HepG2 (cell line): ENCODE results near the gene PDGFB. TPM values are rescaled to one million over a fixed set of nuclear protein-coding genes. Genes with fewer than 3 reads are reported as not detected.

ENCODE experiments used
- CBFB ChIP-seq: sonication (generic); formaldehyde crosslinking; IDR thresholded peaks from 2 replicates; pipeline ENCODE4 v1.4.0; 2020; ENCODE audit warnings: missing genetic modification reagents
- FOXA1 ChIP-seq, 2 experiments: fragments of 450-650 bp in 1 of 2; sonication (generic) in 1 of 2; formaldehyde crosslinking in 1 of 2; IDR thresholded peaks; 2 replicates each; pipeline versions ENCODE4 v1.4.0 to v1.6.1; 2016 to 2020; ENCODE audit warnings: missing genetic modification reagents in 1 of 2
- KLF11 ChIP-seq: IDR thresholded peaks from 2 replicates; pipeline ENCODE4 v1.6.1; 2016; ENCODE audit warnings: missing compliant biosample characterization
- KLF16 ChIP-seq, 2 experiments: sonication (generic) in 1 of 2; formaldehyde crosslinking in 1 of 2; IDR thresholded peaks; 2 replicates each; pipeline versions ENCODE4 v1.6.1 to v1.8.0; 2016 to 2023; ENCODE audit warnings: missing genetic modification reagents in 2 of 2, missing compliant biosample characterization in 1 of 2
- MIXL1 ChIP-seq: IDR thresholded peaks from 2 replicates; pipeline ENCODE4 v1.6.1; 2016
- PATZ1 ChIP-seq: sonication (generic); formaldehyde crosslinking; IDR thresholded peaks from 2 replicates; pipeline ENCODE4 v1.4.0; 2020; ENCODE audit warnings: missing genetic modification reagents
- SSRP1 ChIP-seq: IDR thresholded peaks from 2 replicates; pipeline ENCODE4 v1.6.1; 2016; ENCODE audit warnings: control low read depth
- SUZ12 ChIP-seq: fragments of 150-350 bp; IDR thresholded peaks from 2 replicates; pipeline ENCODE4 v1.6.1; 2014; ENCODE audit warnings: low read depth, low read length
- ZNF280B ChIP-seq: sonication (generic); formaldehyde crosslinking; IDR thresholded peaks from 2 replicates; pipeline ENCODE4 v1.5.0; 2020; ENCODE audit warnings: missing genetic modification reagents, mild to moderate bottlenecking, borderline replicate concordance
- ZNF441 ChIP-seq: sonication (generic); formaldehyde crosslinking; IDR thresholded peaks from 2 replicates; pipeline ENCODE4 v1.7.0; 2021; ENCODE audit warnings: missing genetic modification reagents, borderline replicate concordance
- ZNF609 ChIP-seq: sonication (generic); formaldehyde crosslinking; IDR thresholded peaks from 2 replicates; pipeline ENCODE4 v1.4.0; 2020; ENCODE audit warnings: mild to moderate bottlenecking, missing genetic modification reagents, borderline replicate concordance
- ZNF704 ChIP-seq: sonication (generic); formaldehyde crosslinking; IDR thresholded peaks from 2 replicates; pipeline ENCODE4 v1.8.1; 2023; ENCODE audit warnings: mild to moderate bottlenecking, inconsistent platforms, moderate library complexity, missing genetic modification reagents, borderline replicate concordance
- ZNF740 ChIP-seq: sonication (generic); formaldehyde crosslinking; IDR thresholded peaks from 2 replicates; pipeline ENCODE4 v1.4.0; 2020; ENCODE audit warnings: missing genetic modification reagents
- ZNF800 ChIP-seq: sonication (generic); formaldehyde crosslinking; IDR thresholded peaks from 2 replicates; pipeline ENCODE4 v1.4.0; 2020; ENCODE audit warnings: missing genetic modification reagents
- ZZZ3 ChIP-seq: sonication (generic); formaldehyde crosslinking; IDR thresholded peaks from 2 replicates; pipeline ENCODE4 v1.4.0; 2020; ENCODE audit warnings: missing genetic modification reagents, mild to moderate bottlenecking, borderline replicate concordance
- polyA plus RNA-seq, 8 experiments: library from polyadenylated mRNA; depleted of rRNA in 3 of 8; stranded (reverse) in 7 of 8; unstranded in 1 of 8; fragments of >200 nt; fragmentation: Illumina TruSeq in 4 of 8; extraction: Trizol in 4 of 8; gene quantifications; 2 replicates each; pipeline versions ENCODE4 v1.2.1 to v1.2.3, GENCODE V29; 2011 to 2016; ENCODE audit warnings: low read depth in 4 of 8, missing spikeins in 1 of 8, mixed read lengths in 1 of 8; ENCODE audit not compliant: insufficient read depth in 1 of 8
- total RNA-seq, 5 experiments: library from RNA; depleted of rRNA; stranded (reverse); fragments of >200 nt; fragmentation: Illumina TruSeq; extraction: Trizol; gene quantifications; 2 replicates each; pipeline ENCODE4 v1.2.3, GENCODE V29; 2016; ENCODE audit warnings: low read depth in 1 of 5

The PDGFB gene
- total and polyA plus RNA-seq, 2 of the 13 experiments (the other 11 are each of a cell fraction or from before 2014, with no cell fraction given), result 1.4 to 10.1 TPM

GRCh38 chr22:39174498-39175352 is 70.1 kb downstream of the PDGFB start (continued):
- TF ChIP-seq CBFB, result no peak; the same call in 1 of the 2 replicates
- TF ChIP-seq PATZ1 (CRISPR knock-in tag), result peak; percentile 98
- no peak for TF ChIP-seq ZNF740 (CRISPR knock-in tag)
- TF ChIP-seq SUZ12, result no peak
- TF ChIP-seq ZNF441 (CRISPR knock-in tag), result no peak
- no peak for TF ChIP-seq ZNF704
- no peak for TF ChIP-seq ZNF280B (CRISPR knock-in tag)
- TF ChIP-seq SSRP1 (CRISPR knock-in tag), result no peak
- peak; percentile 86 for TF ChIP-seq ZNF609 (CRISPR knock-in tag)
- TF ChIP-seq MIXL1, result peak; percentile 42; the same call in 1 of the 2 replicates
- TF ChIP-seq ZNF800 (CRISPR knock-in tag), result 0 out of 2 replicates have a peak, but pooled peaks have one; percentile 16
- TF ChIP-seq ZZZ3, result no peak
- TF ChIP-seq FOXA1 (IDR thresholded peaks at IDR 0.05), result peak; percentile 77
- TF ChIP-seq FOXA1 (CRISPR knock-in tag; IDR thresholded peaks at IDR 0.05), result peak; percentile 91
- peak; percentile 66; the same call in 1 of the 2 replicates for TF ChIP-seq KLF11 (CRISPR knock-in tag)
- TF ChIP-seq KLF16 (CRISPR knock-in tag; IDR thresholded peaks at IDR 0.05), result peak in 1 of 2 experiments; percentile 72; a peak in 2 of 4 replicates
